SK-N-SH (cell line): ENCODE measurements around the gene ANO4. TPM values are rescaled to one million over a fixed set of nuclear protein-coding genes. Genes with fewer than 3 reads are reported as not detected.

Experiments used
- CTCF ChIA-PET: fragments of 300-600, 350-600 bp; formaldehyde crosslinking; extraction: SDS; loops from one replicate; lab custom pipeline; 2021; lab: Yijun Ruan, JAX
- POLR2A ChIA-PET: fragments of 350-600 bp; sonication (Branson Sonifier 250); formaldehyde crosslinking; extraction: SDS; loops from one replicate; lab custom pipeline; 2020; ENCODE audit warnings: antibody characterized with exemption, inconsistent platforms; lab: Yijun Ruan, JAX
- DNase-seq: peaks from one replicate; pipeline ENCODE4 v3.0.0; 2012
- H2AFZ ChIP-seq: fragments of 200-600 bp; sonication (generic); 2 replicates; pipeline ENCODE4 v1.8.1; 2016; ENCODE audit warnings: antibody characterized with exemption, mild to moderate bottlenecking, low read depth
- H3F3A ChIP-seq: fragments of 200-600 bp; sonication (generic); replicated peaks from 2 replicates; pipeline ENCODE3; 2016; ENCODE audit warnings: antibody characterized with exemption, mild to moderate bottlenecking; ENCODE audit not compliant: insufficient read depth
- H3K27ac ChIP-seq, 2 experiments: fragments of 200-500 bp in 1 of 2; fragments of 200-600 bp in 1 of 2; sonication (Bioruptor generic) in 1 of 2; sonication (generic), shearing (Covaris generic) in 1 of 2; 2 replicates each; pipeline versions ENCODE4 v1.5.1 to v1.6.1; 2014 to 2016; ENCODE audit warnings: low read depth in 2 of 2, inconsistent platforms in 1 of 2, low read length in 1 of 2, mild to moderate bottlenecking in 1 of 2, mixed read lengths in 1 of 2
- H3K27me3 ChIP-seq: fragments of 200-600 bp; sonication (generic), shearing (Covaris generic); 2 replicates; pipeline ENCODE4 v1.6.1; 2016; ENCODE audit warnings: mixed run types; ENCODE audit not compliant: insufficient read depth
- H3K36me3 ChIP-seq, 2 experiments: fragments of 200-500 bp in 1 of 2; fragments of 200-600 bp in 1 of 2; sonication (Bioruptor generic) in 1 of 2; sonication (generic) in 1 of 2; replicated peaks in 1 of 2; 2 replicates each; pipeline versions ENCODE3 to v1.5.1; 2014 to 2016; ENCODE audit warnings: low read length in 1 of 2, mild to moderate bottlenecking in 1 of 2; ENCODE audit not compliant: insufficient read depth in 2 of 2, control insufficient read depth in 1 of 2
- H3K4me1 ChIP-seq, 2 experiments: fragments of 200-500 bp in 1 of 2; fragments of 200-600 bp in 1 of 2; sonication (Bioruptor generic) in 1 of 2; sonication (generic), shearing (Covaris generic) in 1 of 2; 2 replicates each; pipeline versions ENCODE4 v1.5.1 to v1.6.1; 2014 to 2016; ENCODE audit warnings: low read depth in 1 of 2, low read length in 1 of 2, mixed run types in 1 of 2; ENCODE audit not compliant: insufficient read depth in 2 of 2, control insufficient read depth in 1 of 2
- H3K4me2 ChIP-seq: fragments of 200-600 bp; sonication (generic), shearing (Covaris generic); 2 replicates; pipeline ENCODE4 v1.6.1; 2017; ENCODE audit warnings: mixed run types
- H3K4me3 ChIP-seq, 2 experiments: fragments of 200-500 bp in 1 of 2; fragments of 200-600 bp in 1 of 2; sonication (Bioruptor generic) in 1 of 2; sonication (generic), shearing (Covaris generic) in 1 of 2; 2 replicates each; pipeline versions ENCODE4 v1.5.1 to v1.8.1; 2014 to 2016; ENCODE audit warnings: low read depth in 2 of 2, inconsistent platforms in 1 of 2, low read length in 1 of 2, mild to moderate bottlenecking in 1 of 2, mixed read lengths in 1 of 2, moderate library complexity in 1 of 2
- H3K79me2 ChIP-seq: fragments of 200-600 bp; sonication (generic); 2 replicates; pipeline ENCODE4 v1.8.1; 2017; ENCODE audit warnings: mild to moderate bottlenecking; ENCODE audit not compliant: insufficient read depth
- H3K9ac ChIP-seq: fragments of 200-600 bp; sonication (generic); 2 replicates; pipeline ENCODE4 v1.6.1; 2017; ENCODE audit warnings: mixed run types
- H3K9me2 ChIP-seq: fragments of 200-600 bp; sonication (generic); 2 replicates; pipeline ENCODE4 v1.6.1; 2017; ENCODE audit warnings: mixed run types
- H3K9me3 ChIP-seq: fragments of 200-600 bp; sonication (generic); 2 replicates; pipeline ENCODE4 v1.6.1; 2017; ENCODE audit warnings: mixed run types, mild to moderate bottlenecking, moderate library complexity
- H4K20me1 ChIP-seq: fragments of 200-600 bp; sonication (generic); 2 replicates; pipeline ENCODE4 v1.6.1; 2017; ENCODE audit warnings: mild to moderate bottlenecking, mixed run types; ENCODE audit not compliant: insufficient read depth
- CTCF ChIP-seq: fragments of 200-600 bp; sonication (generic); IDR thresholded peaks from 2 replicates; pipeline ENCODE4 v1.6.1; 2017; ENCODE audit warnings: antibody characterized with exemption, mild to moderate bottlenecking, moderate library complexity
- EZH2phosphoT487 ChIP-seq: fragments of 200-600 bp; sonication (generic); IDR thresholded peaks from 2 replicates; pipeline ENCODE4 v1.6.1; 2017; ENCODE audit warnings: low read depth, mixed run types, mild to moderate bottlenecking, antibody characterized with exemption, moderate library complexity, borderline replicate concordance
- FOSL2 ChIP-seq: IDR thresholded peaks from 2 replicates; pipeline ENCODE4 v1.4.0; 2012; ENCODE audit warnings: low read depth, mild to moderate bottlenecking, moderate library complexity, borderline replicate concordance
- FOXM1 ChIP-seq: IDR thresholded peaks from 2 replicates; pipeline ENCODE4 v1.4.0; 2012; ENCODE audit warnings: low read depth, mild to moderate bottlenecking
- MEF2A ChIP-seq: IDR thresholded peaks from 2 replicates; pipeline ENCODE4 v1.4.0; 2012; ENCODE audit warnings: low read depth, borderline replicate concordance
- NFIC ChIP-seq: IDR thresholded peaks from 2 replicates; pipeline ENCODE4 v1.4.0; 2012; ENCODE audit warnings: borderline replicate concordance
- RCOR1 ChIP-seq: fragments of 150-350 bp; IDR thresholded peaks from 2 replicates; pipeline ENCODE4 v1.6.1; 2017; ENCODE audit warnings: antibody characterized with exemption, low read length
- SIN3A ChIP-seq: IDR thresholded peaks from 2 replicates; pipeline ENCODE4 v1.6.1; 2012; ENCODE audit warnings: low read depth, mild to moderate bottlenecking, low read length, moderate library complexity, borderline replicate concordance
- SMC3 ChIP-seq: IDR thresholded peaks from 2 replicates; pipeline ENCODE4 v1.6.1; 2012; ENCODE audit warnings: low read depth, low read length, improper control_type of control experiment
- TAF1 ChIP-seq: IDR thresholded peaks from 2 replicates; pipeline ENCODE4 v1.6.1; 2012; ENCODE audit warnings: low read depth, mild to moderate bottlenecking, low read length, moderate library complexity, borderline replicate concordance
- TEAD4 ChIP-seq: IDR thresholded peaks from 2 replicates; pipeline ENCODE4 v1.4.0; 2012; ENCODE audit warnings: mild to moderate bottlenecking, borderline replicate concordance; ENCODE audit not compliant: insufficient read depth
- ZBTB33 ChIP-seq: IDR thresholded peaks from 2 replicates; pipeline ENCODE4 v1.4.0; 2012; ENCODE audit warnings: low read depth, borderline replicate concordance
- WGBS: methylation state at CpG from one replicate; pipeline ENCODE4 v1.1.6; 2017; ENCODE audit warnings: low lambda C conversion rate; 5-methylcytosine and 5-hydroxymethylcytosine counted together
- polyA plus RNA-seq, 3 experiments: library from polyadenylated mRNA; depleted of rRNA; stranded (reverse); fragments of >200 nt; gene quantifications; 2 replicates each; pipeline ENCODE4 v1.2.3, GENCODE V29; 2012
- TF ChIP-seq, protein P1 (sequence below): fragments of 150-350 bp; IDR thresholded peaks from 2 replicates; pipeline ENCODE4 v1.6.1; 2016; ENCODE audit warnings: mild to moderate bottlenecking, low read depth, low read length
- TF ChIP-seq, protein P2 (sequence below): fragments of 150-350 bp; IDR thresholded peaks from 2 replicates; pipeline ENCODE4 v1.6.1; 2017; ENCODE audit warnings: antibody characterized with exemption, low read length, low read depth, borderline replicate concordance
- TF ChIP-seq, protein P3 (sequence below): IDR thresholded peaks from 2 replicates; pipeline ENCODE4 v1.6.1; 2012; ENCODE audit warnings: mild to moderate bottlenecking, low read depth, low read length, moderate library complexity

The ANO4 gene
- polyA plus RNA-seq, 1 of the 3 experiments (the other 2 are of a cell fraction), result 9.4 TPM

GRCh38 chr12:100800723-100801122 is 6.1 kb downstream of the ANO4 start:
- no peak overlapping the region for H3K4me2 ChIP-seq
- H3F3A ChIP-seq, result no peaks in the 10 kb centered on the region
- peak overlapping the region in 1 of 2 experiments; percentile 46; a peak in 1 of 4 replicates for H3K27ac ChIP-seq
- peaks cover 5% of the 10 kb centered on the region; the same call in 1 of the 2 replicates for H3K79me2 ChIP-seq
- ChIA-PET POLR2A (no interaction called here), CTCF (no interaction called here)
- WGBS, result 68% methylated on average over 1 of the region's 1 CpG
- no peak for DNase-seq
- no peaks in the 10 kb centered on the region for H3K9me3 ChIP-seq
- no peak for TF ChIP-seq RCOR1
- no peak for TF ChIP-seq ZBTB33
- no peak for TF ChIP-seq NFIC
- no peak for TF ChIP-seq SMC3
- no peak for TF ChIP-seq CTCF
- TF ChIP-seq, protein P1, sequence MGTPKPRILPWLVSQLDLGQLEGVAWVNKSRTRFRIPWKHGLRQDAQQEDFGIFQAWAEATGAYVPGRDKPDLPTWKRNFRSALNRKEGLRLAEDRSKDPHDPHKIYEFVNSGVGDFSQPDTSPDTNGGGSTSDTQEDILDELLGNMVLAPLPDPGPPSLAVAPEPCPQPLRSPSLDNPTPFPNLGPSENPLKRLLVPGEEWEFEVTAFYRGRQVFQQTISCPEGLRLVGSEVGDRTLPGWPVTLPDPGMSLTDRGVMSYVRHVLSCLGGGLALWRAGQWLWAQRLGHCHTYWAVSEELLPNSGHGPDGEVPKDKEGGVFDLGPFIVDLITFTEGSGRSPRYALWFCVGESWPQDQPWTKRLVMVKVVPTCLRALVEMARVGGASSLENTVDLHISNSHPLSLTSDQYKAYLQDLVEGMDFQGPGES, result no peak
- no peak for TF ChIP-seq FOXM1
- no peak for TF ChIP-seq TEAD4
- no peak for TF ChIP-seq FOSL2
- no peak for TF ChIP-seq SIN3A
- no peak for TF ChIP-seq TAF1
- TF ChIP-seq, protein P2, sequence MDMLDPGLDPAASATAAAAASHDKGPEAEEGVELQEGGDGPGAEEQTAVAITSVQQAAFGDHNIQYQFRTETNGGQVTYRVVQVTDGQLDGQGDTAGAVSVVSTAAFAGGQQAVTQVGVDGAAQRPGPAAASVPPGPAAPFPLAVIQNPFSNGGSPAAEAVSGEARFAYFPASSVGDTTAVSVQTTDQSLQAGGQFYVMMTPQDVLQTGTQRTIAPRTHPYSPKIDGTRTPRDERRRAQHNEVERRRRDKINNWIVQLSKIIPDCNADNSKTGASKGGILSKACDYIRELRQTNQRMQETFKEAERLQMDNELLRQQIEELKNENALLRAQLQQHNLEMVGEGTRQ, result no peak
- no peak for TF ChIP-seq MEF2A
- no peak for TF ChIP-seq EZH2phosphoT487
- TF ChIP-seq, protein P3, sequence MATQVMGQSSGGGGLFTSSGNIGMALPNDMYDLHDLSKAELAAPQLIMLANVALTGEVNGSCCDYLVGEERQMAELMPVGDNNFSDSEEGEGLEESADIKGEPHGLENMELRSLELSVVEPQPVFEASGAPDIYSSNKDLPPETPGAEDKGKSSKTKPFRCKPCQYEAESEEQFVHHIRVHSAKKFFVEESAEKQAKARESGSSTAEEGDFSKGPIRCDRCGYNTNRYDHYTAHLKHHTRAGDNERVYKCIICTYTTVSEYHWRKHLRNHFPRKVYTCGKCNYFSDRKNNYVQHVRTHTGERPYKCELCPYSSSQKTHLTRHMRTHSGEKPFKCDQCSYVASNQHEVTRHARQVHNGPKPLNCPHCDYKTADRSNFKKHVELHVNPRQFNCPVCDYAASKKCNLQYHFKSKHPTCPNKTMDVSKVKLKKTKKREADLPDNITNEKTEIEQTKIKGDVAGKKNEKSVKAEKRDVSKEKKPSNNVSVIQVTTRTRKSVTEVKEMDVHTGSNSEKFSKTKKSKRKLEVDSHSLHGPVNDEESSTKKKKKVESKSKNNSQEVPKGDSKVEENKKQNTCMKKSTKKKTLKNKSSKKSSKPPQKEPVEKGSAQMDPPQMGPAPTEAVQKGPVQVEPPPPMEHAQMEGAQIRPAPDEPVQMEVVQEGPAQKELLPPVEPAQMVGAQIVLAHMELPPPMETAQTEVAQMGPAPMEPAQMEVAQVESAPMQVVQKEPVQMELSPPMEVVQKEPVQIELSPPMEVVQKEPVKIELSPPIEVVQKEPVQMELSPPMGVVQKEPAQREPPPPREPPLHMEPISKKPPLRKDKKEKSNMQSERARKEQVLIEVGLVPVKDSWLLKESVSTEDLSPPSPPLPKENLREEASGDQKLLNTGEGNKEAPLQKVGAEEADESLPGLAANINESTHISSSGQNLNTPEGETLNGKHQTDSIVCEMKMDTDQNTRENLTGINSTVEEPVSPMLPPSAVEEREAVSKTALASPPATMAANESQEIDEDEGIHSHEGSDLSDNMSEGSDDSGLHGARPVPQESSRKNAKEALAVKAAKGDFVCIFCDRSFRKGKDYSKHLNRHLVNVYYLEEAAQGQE, result no peak
- H3K9me2 ChIP-seq, result no peaks in the 10 kb centered on the region
- H2AFZ ChIP-seq, result no peak overlapping the region
- H4K20me1 ChIP-seq, result no peaks in the 10 kb centered on the region
- H3K9ac ChIP-seq, result no peak overlapping the region
- no peaks in the 10 kb centered on the region for H3K36me3 ChIP-seq
- H3K27me3 ChIP-seq, result no peaks in the 10 kb centered on the region
- H3K4me1 ChIP-seq, result peaks cover 0 to 7% of the 10 kb centered on the region in 2 experiments; a peak in 1 of 4 replicates
- no peak overlapping the region for H3K4me3 ChIP-seq
